Right hindlimb (tissue), 1 donor: ENCODE results near the gene HHLA2.
"Not testable (repeated sequence)": the region's sequence is repeated elsewhere in the genome, so short reads cannot be mapped to it uniquely, and the experiment has no call there.

Source experiments
- DNase-seq: peaks from one replicate; pipeline ENCODE4 v3.0.0-alpha.2; 2018

The HHLA2 gene, protein sequence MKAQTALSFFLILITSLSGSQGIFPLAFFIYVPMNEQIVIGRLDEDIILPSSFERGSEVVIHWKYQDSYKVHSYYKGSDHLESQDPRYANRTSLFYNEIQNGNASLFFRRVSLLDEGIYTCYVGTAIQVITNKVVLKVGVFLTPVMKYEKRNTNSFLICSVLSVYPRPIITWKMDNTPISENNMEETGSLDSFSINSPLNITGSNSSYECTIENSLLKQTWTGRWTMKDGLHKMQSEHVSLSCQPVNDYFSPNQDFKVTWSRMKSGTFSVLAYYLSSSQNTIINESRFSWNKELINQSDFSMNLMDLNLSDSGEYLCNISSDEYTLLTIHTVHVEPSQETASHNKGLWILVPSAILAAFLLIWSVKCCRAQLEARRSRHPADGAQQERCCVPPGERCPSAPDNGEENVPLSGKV

GRCh38 chr3:108296239-108296638 lies at the start of gene HHLA2:
TSS of gene HHLA2 (plus strand) at chr3:108296548. CDS start at chr3:108351814, 55,266 bp downstream.
- DNase-seq, result no peak

DNA sequence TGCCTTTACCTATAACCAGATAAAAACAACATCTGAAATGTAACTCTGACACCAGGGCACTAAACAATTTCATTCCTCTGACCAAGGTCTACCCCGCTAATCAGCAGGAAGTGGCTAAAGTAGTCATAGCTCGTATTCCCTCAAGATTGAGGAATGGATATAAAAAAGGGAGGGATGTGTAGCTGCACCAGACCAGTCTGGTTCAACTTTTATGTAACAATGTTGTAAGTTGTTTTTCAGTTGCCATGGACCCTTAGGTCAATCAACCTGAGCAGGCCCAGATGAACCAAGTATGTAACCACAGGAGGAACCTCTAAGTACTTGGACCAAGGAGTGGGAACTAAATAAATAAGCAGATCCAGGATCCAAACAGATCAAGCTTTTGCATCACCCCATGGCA lies 45.7 kb upstream of the HHLA2 start:
- DNase-seq, result no peak

DNA sequence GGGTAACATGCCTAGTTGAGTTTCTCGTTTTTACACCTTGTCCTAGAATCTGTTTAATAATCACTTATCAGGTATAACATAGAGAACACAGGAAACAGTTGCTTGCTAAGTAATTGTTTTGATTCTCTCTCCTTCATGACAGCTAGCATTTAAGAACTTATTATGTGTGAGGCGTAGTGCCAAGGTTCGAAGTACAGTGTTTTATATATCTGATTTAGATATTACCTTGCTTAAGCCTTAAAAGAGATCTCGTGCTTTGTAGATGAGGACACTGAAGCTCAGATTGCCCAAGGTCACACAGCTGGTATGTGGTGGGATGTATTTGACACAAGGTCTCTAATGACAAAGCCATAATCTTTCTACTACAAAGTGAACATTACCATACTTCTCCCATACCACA lies 45.1 kb upstream of the HHLA2 start:
- DNase-seq, result no peak

- DNase-seq, result no peak
Measured at GRCh38 chr3:108251844-108252243, 44.5 kb upstream of the HHLA2 start.

DNA sequence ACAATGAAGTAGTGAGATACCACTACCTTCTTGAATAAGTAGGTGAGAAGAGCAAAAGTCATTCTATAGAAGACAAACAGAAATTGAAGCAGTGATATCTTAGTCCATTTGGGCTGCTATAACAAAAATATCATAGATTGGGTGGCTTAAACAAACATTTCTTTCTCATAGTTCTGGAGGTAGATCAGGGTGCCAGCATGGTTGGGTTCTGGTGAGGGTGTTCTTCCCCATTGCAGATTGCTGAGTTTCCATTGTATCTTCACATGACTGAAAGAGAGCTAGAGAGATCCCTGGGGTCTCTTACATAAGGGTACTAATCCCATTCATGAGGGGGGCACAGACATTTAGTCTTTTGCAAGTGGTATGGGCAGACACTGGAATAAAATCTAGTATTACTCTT lies 41.2 kb upstream of the HHLA2 start:
- no peak for DNase-seq

DNA sequence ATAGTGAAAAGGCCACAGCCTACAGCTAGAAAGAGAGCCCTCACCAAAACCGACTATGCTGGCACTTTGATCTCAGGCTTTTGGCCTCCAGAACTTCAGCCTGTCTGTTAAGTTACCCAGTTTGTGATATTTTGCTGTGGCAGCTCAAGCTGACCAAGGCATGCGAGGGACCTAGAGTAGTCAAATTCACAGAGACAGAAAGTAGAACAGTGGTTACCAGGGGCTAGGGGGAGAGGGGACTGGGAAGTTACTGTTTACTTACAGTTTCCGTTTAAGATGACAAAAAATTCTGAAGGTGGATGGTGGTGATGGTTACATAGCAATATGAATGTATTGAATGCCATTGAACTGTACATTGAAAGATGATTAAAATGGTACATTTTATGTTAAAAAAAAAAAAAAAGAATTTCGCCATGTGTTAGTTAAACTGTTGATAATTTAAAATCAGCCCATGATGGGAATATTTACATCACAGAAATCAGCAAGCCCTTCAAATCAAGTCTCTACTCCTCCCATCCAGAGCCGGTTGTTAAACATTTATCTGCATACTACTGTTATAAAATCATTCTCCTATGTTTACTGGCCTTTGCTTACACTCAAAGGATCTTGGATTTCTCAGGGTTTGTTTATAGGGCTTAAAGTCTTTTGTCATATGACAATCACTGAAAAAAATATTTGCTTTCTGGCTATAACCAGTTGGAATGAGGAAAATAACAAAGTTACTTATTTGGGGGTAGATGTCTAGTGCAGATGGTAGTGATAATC lies 31.6 kb upstream of the HHLA2 start:
- DNase-seq, result not testable (repeated sequence)

- DNase-seq, result not testable (repeated sequence)
Measured at GRCh38 chr3:108268235-108268634, 28.1 kb upstream of the HHLA2 start.

GRCh38 chr3:108271626-108272025 lies 24.7 kb upstream of the HHLA2 start:
- DNase-seq, result no peak

DNA sequence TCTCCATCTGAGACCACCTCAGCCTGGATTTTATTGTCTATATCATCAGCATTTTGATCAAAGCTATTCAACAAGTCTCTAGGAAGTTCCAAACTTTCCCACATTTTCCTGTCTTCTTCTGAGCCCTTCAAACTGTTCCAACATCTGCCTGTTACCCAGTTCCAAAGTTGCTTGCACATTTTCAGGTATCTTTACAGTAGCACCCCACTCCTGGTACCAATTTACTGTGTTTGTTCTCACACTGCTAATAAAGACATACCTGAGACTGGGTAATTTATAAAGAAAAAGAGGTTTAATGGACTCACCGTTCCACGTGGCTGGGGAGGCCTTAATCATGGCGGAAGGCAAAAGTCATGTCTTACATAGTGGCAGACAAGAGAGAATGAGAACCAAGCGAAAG lies 17.3 kb upstream of the HHLA2 start:
- not testable (repeated sequence) for DNase-seq

- no peak for DNase-seq
Measured at GRCh38 chr3:108280476-108280875, 15.9 kb upstream of the HHLA2 start.

DNA sequence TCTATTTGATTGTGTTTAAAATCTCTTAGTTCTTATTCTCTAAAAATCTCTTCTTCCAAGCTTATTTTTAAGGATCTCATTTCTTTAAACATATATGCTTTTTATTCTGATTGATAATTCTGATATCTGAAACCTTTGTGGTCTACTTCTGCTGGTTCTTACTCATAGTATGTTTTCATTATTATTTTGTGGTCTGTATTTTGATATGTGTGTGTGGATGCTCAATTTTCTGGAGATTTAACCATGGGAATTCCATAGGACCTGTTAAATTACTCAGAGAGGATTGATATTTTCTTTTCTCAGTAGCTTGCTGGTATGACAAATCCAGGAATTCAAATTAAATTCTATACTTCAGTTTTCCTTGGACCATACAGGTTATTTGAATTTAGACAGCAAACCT lies 14.7 kb upstream of the HHLA2 start:
- DNase-seq, result no peak

DNA sequence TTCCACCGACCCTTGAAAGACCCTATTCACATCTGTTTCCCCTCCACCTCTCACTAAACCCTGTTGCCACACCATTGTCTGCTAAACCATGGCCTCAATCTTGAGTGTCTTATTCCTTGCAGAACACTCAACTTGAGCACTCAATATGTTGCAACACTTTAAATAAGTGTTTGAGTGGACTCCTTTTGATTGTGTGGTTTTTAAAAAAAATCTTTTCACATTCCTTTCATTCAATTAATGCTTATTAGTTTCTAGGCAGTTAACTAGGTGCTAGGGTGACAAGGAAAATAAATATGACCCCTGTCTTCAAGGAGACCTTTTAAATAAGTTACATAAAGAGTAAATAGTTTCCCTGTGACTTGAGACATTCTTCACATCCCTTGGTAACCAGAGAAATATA lies 13.3 kb upstream of the HHLA2 start:
- no peak for DNase-seq

- DNase-seq, result no peak
Measured at GRCh38 chr3:108283989-108284388, 12.4 kb upstream of the HHLA2 start.

DNA sequence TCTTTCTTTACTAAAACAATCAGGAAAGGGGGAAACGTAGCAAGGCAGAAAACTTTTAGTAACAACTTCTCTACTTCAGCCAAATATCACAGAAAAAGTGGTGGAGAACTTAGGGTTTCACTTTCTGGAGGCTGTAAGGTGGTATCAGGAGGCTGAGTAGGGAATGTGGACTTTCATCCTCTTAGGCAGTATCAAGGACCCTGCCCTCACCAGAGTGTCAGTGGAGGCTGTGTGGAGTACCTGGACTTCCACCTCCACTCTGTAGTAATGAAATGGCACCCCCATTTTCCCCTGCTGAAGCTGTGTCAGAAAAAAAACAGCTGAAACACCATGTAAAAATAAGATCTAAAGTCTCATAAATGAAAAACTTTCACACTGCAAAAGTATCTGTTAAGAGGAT lies 11.2 kb upstream of the HHLA2 start:
- no peak for DNase-seq

GRCh38 chr3:108287146-108287545 lies 9.2 kb upstream of the HHLA2 start:
- no peak for DNase-seq

- DNase-seq, result not testable (repeated sequence)
Measured at GRCh38 chr3:108288193-108288592, 8.2 kb upstream of the HHLA2 start.

DNA sequence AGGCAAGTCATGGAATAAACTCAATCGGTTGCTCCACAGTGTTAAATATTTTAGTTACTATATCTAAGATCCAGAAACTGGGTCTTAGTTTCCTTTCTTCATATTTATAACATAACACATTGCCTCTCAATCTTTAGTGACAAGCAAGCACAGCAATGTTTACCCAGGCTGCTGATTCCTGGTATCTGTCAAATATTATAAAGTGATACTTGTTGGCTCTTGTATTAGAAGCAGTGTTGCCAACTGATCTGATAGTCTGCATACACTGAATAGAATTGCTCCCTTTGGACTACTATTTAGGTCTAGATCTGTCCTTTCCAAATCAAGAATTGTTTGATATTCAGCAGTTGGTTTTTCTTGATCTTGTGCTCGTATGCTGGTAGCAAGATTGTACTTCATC lies 7.2 kb upstream of the HHLA2 start:
- no peak for DNase-seq

DNA sequence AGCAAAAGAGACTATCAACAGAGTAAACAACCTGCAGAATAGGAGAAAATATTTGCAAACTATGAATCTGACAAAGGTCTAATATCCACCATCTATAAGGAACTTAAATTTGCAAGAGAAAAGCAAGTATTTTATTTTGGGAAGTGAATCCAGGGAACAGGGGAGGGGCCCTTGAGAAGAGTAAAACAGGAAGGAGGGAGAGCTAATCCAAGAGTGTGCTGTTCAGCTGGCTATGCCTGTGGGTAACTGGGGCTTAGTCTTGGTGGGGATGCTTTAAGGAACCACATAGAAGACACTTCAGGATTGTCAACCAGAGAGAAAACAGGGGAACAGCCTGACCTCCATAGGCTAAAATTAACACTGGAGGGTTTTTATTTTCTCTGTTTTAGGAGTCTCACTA lies 3.9 kb upstream of the HHLA2 start:
- DNase-seq, result no peak

- DNase-seq, result no peak
Measured at GRCh38 chr3:108292905-108293328, 3.4 kb upstream of the HHLA2 start.

DNA sequence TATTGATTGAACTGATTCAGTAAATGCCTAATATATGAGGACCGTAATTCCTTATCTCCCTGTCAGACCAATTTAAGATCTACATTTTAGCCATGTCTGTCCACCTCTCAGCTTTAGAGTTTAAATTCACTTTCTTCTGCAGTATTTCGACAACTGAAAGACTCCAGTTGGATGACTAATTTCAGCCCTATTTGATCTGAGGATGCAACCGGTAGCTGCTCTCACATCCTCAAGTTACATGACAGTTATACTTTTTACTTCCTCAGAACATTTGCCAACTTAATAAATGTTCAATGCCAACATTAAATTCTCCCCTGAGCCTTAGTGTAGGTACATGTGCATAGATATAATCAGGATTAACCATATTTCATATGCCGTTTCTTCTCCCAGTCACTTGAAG lies 2.5 kb upstream of the HHLA2 start:
- DNase-seq, result no peak

DNA sequence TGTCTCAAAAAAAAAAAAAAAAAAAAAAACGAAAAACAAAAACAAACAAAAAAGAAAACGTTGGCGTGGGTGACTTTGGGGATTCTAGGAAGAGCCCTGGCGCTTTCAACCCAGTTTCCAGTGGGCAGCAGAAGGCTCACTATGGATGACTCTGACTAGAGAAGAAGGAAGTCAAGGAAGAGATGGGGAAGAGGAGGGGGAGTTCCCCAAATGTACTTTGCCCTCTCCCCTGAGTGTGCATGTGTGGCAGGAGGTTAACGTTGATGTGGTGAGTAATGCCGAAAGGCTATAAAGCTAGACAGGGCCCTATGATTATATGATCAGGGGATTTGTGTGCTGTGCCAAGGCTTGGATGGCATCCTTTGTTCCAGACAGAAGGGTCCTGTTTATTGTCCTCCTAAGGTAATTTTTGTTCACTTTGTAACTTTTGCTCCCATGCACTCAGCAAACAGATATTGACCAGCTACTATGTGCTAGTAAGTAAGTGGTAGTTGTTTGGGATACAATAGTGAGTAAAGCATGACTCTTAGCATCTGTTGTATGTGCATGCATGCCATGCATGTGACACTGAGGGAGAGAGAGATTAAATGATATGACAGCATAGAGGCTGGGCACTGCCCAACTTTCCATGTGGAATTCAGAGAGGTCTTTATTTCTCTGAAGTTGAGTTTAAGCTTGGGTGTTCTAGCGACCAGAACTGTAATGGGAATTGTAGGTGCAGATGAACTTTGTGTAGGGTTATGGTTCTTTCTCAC lies 750 bp upstream of the HHLA2 start:
- DNase-seq, result no peak

DNA sequence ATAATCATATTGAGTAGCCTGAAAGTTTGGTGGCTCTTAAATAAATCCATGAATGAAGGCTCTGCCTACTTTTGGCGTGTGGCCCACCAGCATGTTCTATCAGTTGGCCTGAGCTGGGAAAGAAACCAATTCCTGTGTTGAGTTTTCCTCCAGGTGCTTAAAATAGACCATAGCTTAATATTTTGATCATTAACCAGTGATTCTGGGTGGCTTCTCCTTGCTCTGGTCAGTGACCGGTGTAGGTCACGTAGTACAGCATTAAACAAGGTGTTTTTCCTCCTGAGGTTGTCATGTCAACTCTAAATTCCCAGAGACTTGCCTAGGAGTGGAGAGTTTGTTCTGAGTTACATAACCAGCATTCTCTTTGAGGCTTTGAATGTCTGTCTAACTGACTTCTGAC lies 1.3 kb downstream of the HHLA2 start:
- DNase-seq, result peak; percentile 24

GRCh38 chr3:108298056-108298455 lies 1.7 kb downstream of the HHLA2 start:
- no peak for DNase-seq
